HEK293T (cell line): ENCODE data around the gene NCAPD2.

Experiments
- CTCF ChIA-PET: fragments of 350-600 bp; formaldehyde crosslinking; extraction: SDS; loops from one replicate; lab custom pipeline; 2021; ENCODE audit warnings: antibody characterized with exemption, inconsistent platforms; lab: Yijun Ruan, JAX
- POLR2A ChIA-PET: fragments of 350-600 bp; formaldehyde crosslinking; extraction: SDS; loops from one replicate; lab custom pipeline; 2020; ENCODE audit warnings: antibody characterized with exemption, inconsistent platforms; lab: Yijun Ruan, JAX
- DNase-seq: peaks from one replicate; pipeline ENCODE4 v3.0.0; 2012; ENCODE audit warnings: mixed read lengths; ENCODE audit errors: extremely low spot score
- ARNT ChIP-seq: fragments of 450-650 bp; IDR thresholded peaks from 2 replicates; pipeline ENCODE4 v1.6.1; 2017; ENCODE audit warnings: mild to moderate bottlenecking
- BHLHE40 ChIP-seq: fragments of 450-650 bp; IDR thresholded peaks from 2 replicates; pipeline ENCODE4 v1.6.1; 2016; ENCODE audit warnings: mild to moderate bottlenecking, moderate library complexity, borderline replicate concordance
- CTBP1 ChIP-seq: fragments of 450-650 bp; IDR thresholded peaks from 2 replicates; pipeline ENCODE4 v1.6.1; 2016; ENCODE audit warnings: borderline replicate concordance
- ELF4 ChIP-seq: fragments of 450-650 bp; IDR thresholded peaks from 2 replicates; pipeline ENCODE4 v1.6.1; 2017; ENCODE audit warnings: antibody characterized with exemption
- FOXA1 ChIP-seq: fragments of 450-650 bp; IDR thresholded peaks from 2 replicates; pipeline ENCODE4 v1.6.1; 2016; ENCODE audit warnings: mild to moderate bottlenecking
- FOXK2 ChIP-seq: fragments of 450-650 bp; IDR thresholded peaks from 2 replicates; pipeline ENCODE4 v1.6.1; 2016; ENCODE audit warnings: mild to moderate bottlenecking
- FOXM1 ChIP-seq: fragments of 450-650 bp; IDR thresholded peaks from 2 replicates; pipeline ENCODE4 v1.6.1; 2017; ENCODE audit warnings: mild to moderate bottlenecking, borderline replicate concordance
- HDGF ChIP-seq: fragments of 450-650 bp; IDR thresholded peaks from 2 replicates; pipeline ENCODE4 v1.6.1; 2017; ENCODE audit warnings: antibody characterized with exemption, borderline replicate concordance
- L3MBTL2 ChIP-seq: fragments of 450-650 bp; conservative IDR thresholded peaks from 2 replicates; pipeline ENCODE4 v1.6.1; 2016; ENCODE audit warnings: mild to moderate bottlenecking
- LEF1 ChIP-seq: fragments of 450-650 bp; IDR thresholded peaks from 2 replicates; pipeline ENCODE4 v1.6.1; 2017; ENCODE audit warnings: mild to moderate bottlenecking, borderline replicate concordance
- NFRKB ChIP-seq: fragments of 450-650 bp; IDR thresholded peaks from 2 replicates; pipeline ENCODE4 v1.6.1; 2016; ENCODE audit warnings: mild to moderate bottlenecking, moderate library complexity
- SP1 ChIP-seq: fragments of 450-650 bp; IDR thresholded peaks from 2 replicates; pipeline ENCODE4 v1.6.1; 2017
- SUZ12 ChIP-seq: fragments of 450-650 bp; IDR thresholded peaks from 2 replicates; pipeline ENCODE4 v1.6.1; 2016; ENCODE audit warnings: mild to moderate bottlenecking
- TARDBP ChIP-seq: fragments of 450-650 bp; IDR thresholded peaks from 2 replicates; pipeline ENCODE4 v1.6.1; 2016
- ZNF384 ChIP-seq: fragments of 450-650 bp; IDR thresholded peaks from 2 replicates; pipeline ENCODE4 v1.6.1; 2016
- TF ChIP-seq, protein P1 (sequence below): fragments of 450-650 bp; IDR thresholded peaks from 2 replicates; pipeline ENCODE4 v1.6.1; 2016

NCAPD2 gene

DNA sequence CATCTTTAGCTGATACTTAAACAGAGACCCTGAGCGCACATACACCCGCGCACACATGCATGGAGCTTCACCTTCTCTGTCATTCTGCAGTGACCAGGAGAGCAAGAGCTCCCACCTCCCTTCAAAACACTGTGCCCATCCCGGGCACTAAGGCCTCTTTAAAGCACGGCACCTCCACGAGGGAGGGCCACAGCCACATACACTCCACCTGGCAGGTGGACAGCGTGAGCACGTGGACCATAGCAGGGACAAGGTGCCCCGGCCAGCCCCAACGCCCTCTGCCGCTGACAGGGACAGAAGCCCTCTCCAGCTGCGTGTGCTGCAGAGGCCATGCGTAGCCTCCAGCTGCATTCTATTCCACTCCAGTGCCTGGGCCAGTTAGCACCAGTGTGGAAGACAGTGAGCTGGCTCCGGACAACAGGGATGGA lies 45.8 kb downstream of the NCAPD2 start:
- TF ChIP-seq FOXM1 (no peak), SUZ12 (no peak), ZNF384 (no peak), BHLHE40 (no peak), FOXK2 (no peak), TARDBP (no peak), ARNT (no peak), L3MBTL2 (no peak), NFRKB (no peak), CTBP1 (no peak), LEF1 (no peak)
- ChIA-PET CTCF (interaction anchor here (0.5 to 2.8 kb wide), 4 partner anchors 12 to 303 kb away, joined by 3 to 72 read pairs (median 3); no protein-coding TSS in a partner anchor), POLR2A (interaction anchor here (1.1 to 4.1 kb wide), 6 partner anchors 13 to 70 kb away, joined by 3 to 42 read pairs (median 5); partner anchors contain the start of genes MRPL51 and NOP2)
- DNase-seq = no peak

DNA sequence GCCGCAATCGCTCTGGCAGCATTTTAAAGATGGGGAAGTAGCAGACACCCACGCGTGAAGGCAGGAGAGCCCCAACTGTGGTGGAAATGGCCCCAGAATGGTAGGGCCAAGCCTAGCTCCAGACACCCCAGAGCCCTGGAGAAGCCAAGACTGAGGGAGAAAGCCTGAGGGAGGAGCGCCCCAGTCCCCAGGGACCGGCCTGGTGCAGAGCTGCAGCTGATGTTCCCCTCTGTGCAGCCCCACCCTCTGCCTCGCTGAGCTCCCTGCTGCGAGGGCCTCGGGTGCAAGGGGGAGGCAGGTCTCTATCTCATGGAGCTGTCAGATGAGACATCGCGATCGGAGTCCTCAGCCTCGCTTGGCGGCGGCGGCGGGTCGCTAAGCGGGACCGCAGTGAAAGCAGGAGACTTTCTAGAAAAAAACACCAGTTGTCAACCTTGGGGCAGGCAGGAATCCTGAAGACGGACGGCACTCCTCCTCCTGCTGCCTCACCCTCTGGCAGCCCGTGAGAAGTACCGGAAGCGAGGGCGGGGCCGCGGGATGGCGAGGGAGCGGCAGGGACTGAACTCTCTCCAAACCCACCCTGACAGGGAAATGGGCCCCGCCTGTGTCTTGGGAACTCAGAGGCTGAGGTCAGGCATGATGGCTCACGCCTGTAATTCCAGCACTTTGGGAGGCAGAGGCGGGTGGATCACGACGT lies 46.4 kb downstream of the NCAPD2 start:
- ChIA-PET CTCF (interaction anchor here (0.5 to 2.8 kb wide), 5 partner anchors 12 to 214 kb away, joined by 3 to 72 read pairs (median 3); no protein-coding TSS in a partner anchor), POLR2A (interaction anchor here (1.1 to 4.1 kb wide), 4 partner anchors 12 to 71 kb away, joined by 3 to 42 read pairs (median 6); partner anchors contain the start of genes MRPL51 and NOP2)
- no peak for DNase-seq
- TF ChIP-seq SP1 (no peak), SUZ12 (no peak), FOXK2 (no peak), TARDBP (no peak), HDGF (no peak), FOXM1 (no peak), FOXA1 (no peak), LEF1 (no peak), ZNF384 (no peak), BHLHE40 (no peak), CTBP1 (no peak), L3MBTL2 (no peak), NFRKB (no peak), ELF4 (no peak), ARNT (no peak)
- TF ChIP-seq, protein P1, sequence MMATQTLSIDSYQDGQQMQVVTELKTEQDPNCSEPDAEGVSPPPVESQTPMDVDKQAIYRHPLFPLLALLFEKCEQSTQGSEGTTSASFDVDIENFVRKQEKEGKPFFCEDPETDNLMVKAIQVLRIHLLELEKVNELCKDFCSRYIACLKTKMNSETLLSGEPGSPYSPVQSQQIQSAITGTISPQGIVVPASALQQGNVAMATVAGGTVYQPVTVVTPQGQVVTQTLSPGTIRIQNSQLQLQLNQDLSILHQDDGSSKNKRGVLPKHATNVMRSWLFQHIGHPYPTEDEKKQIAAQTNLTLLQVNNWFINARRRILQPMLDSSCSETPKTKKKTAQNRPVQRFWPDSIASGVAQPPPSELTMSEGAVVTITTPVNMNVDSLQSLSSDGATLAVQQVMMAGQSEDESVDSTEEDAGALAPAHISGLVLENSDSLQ = no peak

DNA sequence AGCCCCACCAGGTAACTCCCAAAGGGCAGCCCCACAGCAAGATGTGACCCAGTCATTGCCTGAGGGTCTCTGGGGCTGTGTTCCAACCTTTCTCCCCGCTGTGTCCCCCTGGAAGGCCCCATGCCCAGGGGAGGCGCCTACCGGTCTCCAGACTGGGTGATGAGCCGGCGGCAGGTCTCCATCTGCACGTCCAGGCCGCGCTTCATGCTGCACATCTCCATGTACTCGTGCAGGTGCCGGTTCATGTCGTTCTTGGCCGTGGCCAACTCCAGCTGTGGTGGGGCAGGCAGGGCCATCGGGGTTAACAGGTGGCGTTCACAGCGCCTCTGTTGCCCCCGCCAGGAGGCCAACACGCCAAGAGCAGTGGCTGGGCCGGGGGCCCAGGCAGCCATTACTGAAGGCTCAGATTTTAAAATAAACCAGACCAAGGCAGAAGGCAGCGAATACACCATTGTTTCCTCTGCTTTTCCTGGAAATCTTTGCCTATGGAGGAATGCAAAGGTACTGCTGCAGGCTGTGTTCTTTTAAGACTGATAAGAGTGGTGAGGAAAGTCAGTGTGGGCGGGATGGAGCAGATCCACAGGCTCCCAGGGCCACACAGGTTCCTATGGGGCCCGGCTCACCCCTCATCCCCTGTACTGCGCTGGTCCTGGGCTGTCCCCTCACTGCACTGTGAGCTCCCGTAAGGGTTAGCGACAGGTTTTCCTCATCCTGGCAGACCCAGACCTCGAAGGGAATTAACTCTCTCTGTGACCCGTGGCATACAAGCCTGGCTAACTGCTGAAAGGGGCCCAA lies 47.7 kb downstream of the NCAPD2 start:
- CTCF ChIA-PET = interaction anchor here (0.6 to 1.4 kb wide), 3 partner anchors 16 to 215 kb away, joined by 3 to 4 read pairs (median 3); no protein-coding TSS in a partner anchor
- TF ChIP-seq SP1 = no peak
- no peak for TF ChIP-seq FOXA1
- no peak for TF ChIP-seq FOXM1
- TF ChIP-seq BHLHE40 = no peak
- no peak for TF ChIP-seq NFRKB
- TF ChIP-seq FOXK2 = no peak
- TF ChIP-seq ZNF384 = no peak
- no peak for TF ChIP-seq TARDBP
- TF ChIP-seq L3MBTL2 = no peak
- no peak for TF ChIP-seq CTBP1
- TF ChIP-seq ELF4 = no peak
- no peak for TF ChIP-seq LEF1
- TF ChIP-seq ARNT = no peak
- TF ChIP-seq, protein P1 = no peak
- TF ChIP-seq HDGF = no peak
- no peak for TF ChIP-seq SUZ12
- no peak for DNase-seq
- POLR2A ChIA-PET = interaction anchor here (2.3 kb wide), 1 partner anchor 12 kb away, joined by 8 read pairs; no protein-coding TSS in a partner anchor

DNA sequence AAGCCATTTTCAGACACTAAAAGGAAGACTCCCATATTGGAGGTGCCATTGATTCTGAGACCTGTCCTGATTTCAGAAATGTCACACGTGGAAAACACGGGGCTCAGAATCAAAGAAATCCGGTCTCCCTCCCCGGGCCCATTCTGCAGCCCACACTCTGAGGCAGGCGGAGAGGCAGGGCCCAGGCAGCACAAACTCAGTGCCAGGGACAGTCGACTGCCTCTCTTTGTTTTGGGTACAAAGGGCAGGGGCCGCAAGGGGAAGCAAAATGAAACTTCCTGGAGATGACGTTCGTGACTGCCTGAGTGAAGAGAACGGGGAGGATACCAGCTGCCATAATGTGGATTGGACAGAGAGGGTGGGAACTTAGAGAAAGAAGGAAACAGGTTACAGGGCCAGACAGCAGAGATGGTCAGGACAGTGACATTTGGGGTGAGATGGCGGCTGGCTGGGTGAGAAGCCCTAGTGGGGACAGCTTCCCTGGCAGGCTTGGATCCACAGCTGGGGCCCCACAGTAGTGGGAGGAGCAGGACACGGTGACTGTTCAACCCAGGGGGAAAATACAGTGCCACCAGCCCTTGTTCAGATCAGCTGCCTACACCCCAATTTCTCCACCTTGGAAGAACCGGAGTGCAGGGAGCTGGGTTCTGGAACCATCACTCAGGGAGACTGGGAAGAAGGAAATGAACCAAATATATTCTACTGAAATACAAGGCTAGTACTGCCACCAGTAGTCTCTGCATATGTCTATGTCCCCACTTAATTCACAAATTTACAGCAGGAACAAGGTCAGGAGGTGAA lies 48.5 kb downstream of the NCAPD2 start:
- TF ChIP-seq CTBP1 (no peak), FOXM1 (no peak), FOXK2 (no peak), SP1 (no peak), LEF1 (no peak), SUZ12 (no peak), ARNT (no peak), ZNF384 (no peak), HDGF (no peak), ELF4 (no peak)
- TF ChIP-seq, protein P1 = no peak
- POLR2A ChIA-PET = interaction anchor here (2.3 to 2.4 kb wide), 2 partner anchors 11 kb away, joined by 5 to 8 read pairs; no protein-coding TSS in a partner anchor
- DNase-seq = no peak
- CTCF ChIA-PET = no interaction called here
